Measurements from ENCODE around the gene ARHGDIA.

GRCh38 chr17:81842378-81842724 is 28.8 kb downstream of the ARHGDIA start:
- TF ChIP-seq CTCF (conservative IDR thresholded peaks at IDR 0.05; ENCODE audit: low read depth, low read length) (no peak), EZH2 (IDR thresholded peaks at IDR 0.05; ENCODE audit: low read length, unreplicated experiment) (no peak), EZH2phosphoT487 (IDR thresholded peaks at IDR 0.05; ENCODE audit: borderline replicate concordance, low read length) (no peak)

Measured in PC-3 (cell line).